ENCODE results near the gene WWOX. TPM values are rescaled to one million over a fixed set of nuclear protein-coding genes. Genes with fewer than 3 reads are reported as not detected.

The WWOX gene
- total and polyA plus RNA-seq, 2 donors (not counting 3 experiments of a cell fraction or from before 2014, with no cell fraction given): 6.2 to 12.5 TPM

DNA sequence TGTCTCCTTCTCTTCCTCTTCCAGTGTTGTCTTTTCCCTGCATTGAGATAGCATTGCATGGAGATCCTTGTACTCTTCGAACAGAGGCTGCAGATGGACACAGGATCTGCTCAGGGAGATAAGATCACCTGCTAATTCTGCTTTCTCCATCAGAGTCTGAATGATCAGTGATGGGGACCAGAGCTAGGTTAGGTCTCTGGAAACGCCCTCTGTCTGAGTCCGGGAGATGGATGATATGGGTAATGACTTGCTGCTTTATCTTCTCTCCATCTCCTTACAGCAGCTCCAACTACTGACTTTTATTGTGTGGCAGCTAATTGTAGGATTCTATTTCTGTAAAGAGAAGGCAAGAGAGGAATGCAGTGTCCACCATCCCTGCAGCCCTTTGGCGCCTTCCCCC is 435.6 kb downstream of the WWOX start:
- ChIA-PET POLR2A (no interaction called here), CTCF (no interaction called here)
- Histone ChIP-seq H3K4me2 (ENCODE audit: insufficient read depth, low read length) (no peak overlapping the region), H3K27me3 (ENCODE audit: control insufficient read depth in 2 of 2, insufficient read depth in 2 of 2, low read length in 2 of 2) (no peaks in the 10 kb centered on the region), H2AFZ (ENCODE audit: low read depth, low read length) (no peak overlapping the region), H3K9ac (replicated peaks; ENCODE audit: extremely low read depth, insufficient read depth, low read length) (no peak overlapping the region), H3K79me2 (ENCODE audit: control insufficient read depth, insufficient read depth, low read length) (no peaks in the 10 kb centered on the region), H3K27ac (ENCODE audit: insufficient read depth, low read depth, low read length) (no peak overlapping the region), H3K4me3 (replicated peaks in 1 of 3; ENCODE audit: insufficient read depth in 1 of 3, low read depth in 1 of 3, low read length in 3 of 3) (no peak overlapping the region), H3K9me1 (replicated peaks; ENCODE audit: control insufficient read depth, extremely low read depth, insufficient read depth, low read length) (no peaks in the 10 kb centered on the region), H3K4me1 (ENCODE audit: control insufficient read depth, extremely low read depth, insufficient read depth, low read length) (no peaks in the 10 kb centered on the region), H3K9me3 (replicated peaks; ENCODE audit: control insufficient read depth, insufficient read depth, low read length) (peaks cover 4% of the 10 kb centered on the region), H3K36me3 (ENCODE audit: control insufficient read depth in 2 of 2, extremely low read depth in 1 of 2, insufficient read depth in 2 of 2, low read length in 2 of 2) (no peaks in the 10 kb centered on the region), H4K20me1 (replicated peaks; ENCODE audit: control insufficient read depth, extremely low read depth, insufficient read depth, low read length) (no peaks in the 10 kb centered on the region)
- no peak for FAIRE-seq
- dilution Hi-C loops (cut with MboI; ENCODE audit: extremely low pct_ligation_motif_present, low sequenced_read_pairs): no loop called here
- TF ChIP-seq, protein P1, sequence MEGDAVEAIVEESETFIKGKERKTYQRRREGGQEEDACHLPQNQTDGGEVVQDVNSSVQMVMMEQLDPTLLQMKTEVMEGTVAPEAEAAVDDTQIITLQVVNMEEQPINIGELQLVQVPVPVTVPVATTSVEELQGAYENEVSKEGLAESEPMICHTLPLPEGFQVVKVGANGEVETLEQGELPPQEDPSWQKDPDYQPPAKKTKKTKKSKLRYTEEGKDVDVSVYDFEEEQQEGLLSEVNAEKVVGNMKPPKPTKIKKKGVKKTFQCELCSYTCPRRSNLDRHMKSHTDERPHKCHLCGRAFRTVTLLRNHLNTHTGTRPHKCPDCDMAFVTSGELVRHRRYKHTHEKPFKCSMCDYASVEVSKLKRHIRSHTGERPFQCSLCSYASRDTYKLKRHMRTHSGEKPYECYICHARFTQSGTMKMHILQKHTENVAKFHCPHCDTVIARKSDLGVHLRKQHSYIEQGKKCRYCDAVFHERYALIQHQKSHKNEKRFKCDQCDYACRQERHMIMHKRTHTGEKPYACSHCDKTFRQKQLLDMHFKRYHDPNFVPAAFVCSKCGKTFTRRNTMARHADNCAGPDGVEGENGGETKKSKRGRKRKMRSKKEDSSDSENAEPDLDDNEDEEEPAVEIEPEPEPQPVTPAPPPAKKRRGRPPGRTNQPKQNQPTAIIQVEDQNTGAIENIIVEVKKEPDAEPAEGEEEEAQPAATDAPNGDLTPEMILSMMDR (IDR thresholded peaks at IDR 0.05; ENCODE audit: extremely low read depth in 1 of 2, insufficient read depth in 1 of 2, low read depth in 1 of 2, low read length in 2 of 2): no peak
- no peak for TF ChIP-seq MAX (IDR thresholded peaks at IDR 0.05; ENCODE audit: insufficient read depth, insufficient read length)
- no peak for TF ChIP-seq POLR2A (IDR thresholded peaks at IDR 0.05; ENCODE audit: low read depth, low read length)
- no peak for TF ChIP-seq EZH2 (IDR thresholded peaks at IDR 0.05; ENCODE audit: borderline replicate concordance, low read depth, low read length, severe bottlenecking)
- TF ChIP-seq JUN (IDR thresholded peaks at IDR 0.05; ENCODE audit: borderline replicate concordance, insufficient read depth, insufficient read length, low read depth): no peak
- no peak for TF ChIP-seq FOS (IDR thresholded peaks at IDR 0.05; ENCODE audit: borderline replicate concordance, insufficient read depth, low read length)
- TF ChIP-seq GATA2 (IDR thresholded peaks at IDR 0.05; ENCODE audit: insufficient read depth, insufficient read length, low read depth, low read length): no peak
- intact Hi-C loops (cut with micrococcal nuclease): no loop called here
- no peak for DNase-seq (ENCODE audit: low read depth, low spot score)
- BruUV-seq (replicated peaks): no TSS peak
